WTC11 (cell line): Measurements from ENCODE around the gene GPR17. TPM values are rescaled to one million over a fixed set of nuclear protein-coding genes. Genes with fewer than 3 reads are reported as not detected.

Experiments used
- ATAC-seq: fragments of 200-7000 bp; cut with Tn5 transposase; 2 replicates; pipeline ENCODE4 v1.10.0; 2021; ENCODE audit warnings: mild to moderate bottlenecking, moderate library complexity
- CTCF ChIA-PET: fragments of 300-600 bp; sonication (Branson Sonifier 250); formaldehyde crosslinking; loops from one replicate; lab custom pipeline; 2021; ENCODE audit warnings: antibody characterized with exemption; lab: Charles Lee
- POLR2A ChIA-PET: fragments of 350-600 bp; sonication (Branson Sonifier 250); formaldehyde crosslinking; loops from one replicate; lab custom pipeline; 2021; ENCODE audit warnings: antibody characterized with exemption; lab: Charles Lee
- DNase-seq: peaks from one replicate; pipeline ENCODE4 v3.0.0; 2021; ENCODE audit warnings: low spot score
- H3K27ac Mint-ChIP-seq: 2 replicates; pipeline ENCODE4 v1.8.0; 2021; ENCODE audit warnings: mixed read lengths
- H3K27me3 Mint-ChIP-seq: 2 replicates; pipeline ENCODE4 v1.8.0; 2021; ENCODE audit warnings: low read depth, mild to moderate bottlenecking, moderate library complexity, mixed read lengths
- H3K36me3 Mint-ChIP-seq: 2 replicates; pipeline ENCODE4 v1.8.0; 2021; ENCODE audit warnings: mixed read lengths
- H3K4me1 Mint-ChIP-seq: 2 replicates; pipeline ENCODE4 v1.8.0; 2022; ENCODE audit warnings: mixed read lengths
- H3K4me3 Mint-ChIP-seq: 2 replicates; pipeline ENCODE4 v1.8.0; 2021; ENCODE audit warnings: mild to moderate bottlenecking, moderate library complexity, mixed read lengths
- H3K9me3 Mint-ChIP-seq: 2 replicates; pipeline ENCODE4 v1.8.0; 2021; ENCODE audit warnings: mixed read lengths
- ATF1 ChIP-seq: sonication (generic); formaldehyde crosslinking; IDR thresholded peaks from 2 replicates; pipeline ENCODE4 v1.8.1; 2023; ENCODE audit warnings: mild to moderate bottlenecking, moderate library complexity, missing genetic modification reagents
- CDX4 ChIP-seq: fragments of 250-450 bp; sonication (Bioruptor Pico); IDR thresholded peaks from 2 replicates; pipeline ENCODE4 v1.9.0; 2021; ENCODE audit warnings: moderate library complexity, mild to moderate bottlenecking, inconsistent platforms, borderline replicate concordance
- CREM ChIP-seq: sonication (generic); formaldehyde crosslinking; IDR thresholded peaks from 2 replicates; pipeline ENCODE4 v1.8.1; 2022; ENCODE audit warnings: mild to moderate bottlenecking, missing genetic modification reagents, moderate library complexity
- E2F1 ChIP-seq: sonication (generic); formaldehyde crosslinking; IDR thresholded peaks from 2 replicates; pipeline ENCODE4 v1.8.0; 2022; ENCODE audit warnings: mild to moderate bottlenecking, missing genetic modification reagents
- E2F4 ChIP-seq: sonication (generic); formaldehyde crosslinking; IDR thresholded peaks from 2 replicates; pipeline ENCODE4 v1.8.1; 2022; ENCODE audit warnings: low read depth, mild to moderate bottlenecking, moderate library complexity, missing genetic modification reagents, borderline replicate concordance
- ELF4 ChIP-seq: sonication (generic); formaldehyde crosslinking; IDR thresholded peaks from 2 replicates; pipeline ENCODE4 v1.8.1; 2022; ENCODE audit warnings: low read depth, mild to moderate bottlenecking, moderate library complexity, missing genetic modification reagents
- FOXK1 ChIP-seq: sonication (generic); formaldehyde crosslinking; IDR thresholded peaks from 2 replicates; pipeline ENCODE4 v1.8.0; 2022; ENCODE audit warnings: mild to moderate bottlenecking, moderate library complexity, missing genetic modification reagents
- FOXP4 ChIP-seq: sonication (generic); formaldehyde crosslinking; IDR thresholded peaks from 2 replicates; pipeline ENCODE4 v1.8.0; 2022; ENCODE audit warnings: mild to moderate bottlenecking, missing genetic modification reagents
- HMGXB4 ChIP-seq: sonication (generic); formaldehyde crosslinking; IDR thresholded peaks from 2 replicates; pipeline ENCODE4 v1.8.1; 2023; ENCODE audit warnings: mild to moderate bottlenecking, moderate library complexity, missing genetic modification reagents
- JUN ChIP-seq: sonication (generic); formaldehyde crosslinking; IDR thresholded peaks from 2 replicates; pipeline ENCODE4 v1.8.0; 2023; ENCODE audit warnings: mild to moderate bottlenecking, missing genetic modification reagents
- NR1H2 ChIP-seq: sonication (generic); formaldehyde crosslinking; IDR thresholded peaks from 2 replicates; pipeline ENCODE4 v1.9.0; 2021; ENCODE audit warnings: mild to moderate bottlenecking, moderate library complexity, missing genetic modification reagents
- PRRX2 ChIP-seq: fragments of 250-450 bp; sonication (Bioruptor Pico); IDR thresholded peaks from 2 replicates; pipeline ENCODE4 v1.8.0; 2021; ENCODE audit warnings: mild to moderate bottlenecking
- RORB ChIP-seq: fragments of 250-450 bp; sonication (Bioruptor Pico); IDR thresholded peaks from 2 replicates; pipeline ENCODE4 v1.9.0; 2021; ENCODE audit warnings: mild to moderate bottlenecking
- SP1 ChIP-seq: sonication (generic); formaldehyde crosslinking; conservative IDR thresholded peaks from 2 replicates; pipeline ENCODE4 v1.8.1; 2022; ENCODE audit warnings: missing genetic modification reagents
- STAT6 ChIP-seq: sonication (generic); formaldehyde crosslinking; conservative IDR thresholded peaks from 2 replicates; pipeline ENCODE4 v1.8.1; 2023; ENCODE audit warnings: mild to moderate bottlenecking, low read depth, missing genetic modification reagents, moderate library complexity
- TCF7 ChIP-seq: sonication (generic); formaldehyde crosslinking; IDR thresholded peaks from 2 replicates; pipeline ENCODE4 v1.8.0; 2022; ENCODE audit warnings: mild to moderate bottlenecking, low read depth, missing genetic modification reagents, moderate library complexity
- TEAD4 ChIP-seq: sonication (generic); formaldehyde crosslinking; IDR thresholded peaks from 2 replicates; pipeline ENCODE4 v1.8.0; 2022; ENCODE audit warnings: mild to moderate bottlenecking, missing genetic modification reagents
- TP53 ChIP-seq: sonication (generic); formaldehyde crosslinking; IDR thresholded peaks from 2 replicates; pipeline ENCODE4 v1.8.1; 2023; ENCODE audit warnings: mild to moderate bottlenecking, missing genetic modification reagents
- ZNF416 ChIP-seq: fragments of 250-450 bp; sonication (Bioruptor Pico); IDR thresholded peaks from 2 replicates; pipeline ENCODE4 v1.9.0; 2021; ENCODE audit warnings: mild to moderate bottlenecking, inconsistent platforms
- ZNF671 ChIP-seq: fragments of 250-450 bp; sonication (Bioruptor Pico); IDR thresholded peaks from 2 replicates; pipeline ENCODE4 v1.8.0; 2021; ENCODE audit warnings: mild to moderate bottlenecking
- total RNA-seq: library from RNA; stranded (reverse); gene quantifications from 3 replicates; pipeline ENCODE4 v1.2.3, GENCODE V29; 2021

GPR17 gene
- total RNA-seq, 1 experiment from 2014 or later = not detected

- CTCF ChIA-PET = interaction anchor here (0.7 to 2.3 kb wide), 3 partner anchors 51 to 82 kb away, joined by 3 to 14 read pairs (median 4); no protein-coding TSS in a partner anchor
- Mint-ChIP-seq H3K4me3 (no peak overlapping the region), H3K36me3 (no peaks in the 10 kb centered on the region), H3K27ac (no peak overlapping the region), H3K9me3 (no peaks in the 10 kb centered on the region), H3K27me3 (peaks cover 2% of the 10 kb centered on the region; the same call in 1 of the 2 replicates), H3K4me1 (peaks cover 9% of the 10 kb centered on the region)
- DNase-seq (no peak), ATAC-seq (no peak)
- POLR2A ChIA-PET = no interaction called here
- TF ChIP-seq HMGXB4 (CRISPR knock-in tag) (no peak), E2F1 (CRISPR knock-in tag) (no peak), TP53 (no peak), PRRX2 (CRISPR knock-in tag) (no peak), JUN (no peak), CDX4 (CRISPR knock-in tag) (no peak), RORB (CRISPR knock-in tag) (no peak), STAT6 (no peak), SP1 (CRISPR knock-in tag) (no peak), TEAD4 (CRISPR knock-in tag) (no peak), FOXK1 (no peak), ZNF416 (no peak), FOXP4 (CRISPR knock-in tag) (no peak), CREM (CRISPR knock-in tag) (no peak), E2F4 (CRISPR knock-in tag) (no peak), NR1H2 (CRISPR knock-in tag) (no peak), TCF7 (CRISPR knock-in tag) (no peak), ELF4 (CRISPR knock-in tag) (no peak), ATF1 (CRISPR knock-in tag) (no peak), ZNF671 (CRISPR knock-in tag) (no peak)
These were observed 943 bp upstream of the GPR17 start for GRCh38 chr2:127645026-127645394.
